GM19023 (cell line): ENCODE results near the gene GSC2.
"Not testable (repeated sequence)": the region's sequence is repeated elsewhere in the genome, so short reads cannot be mapped to it uniquely, and the experiment has no call there.

Source experiments
- ATAC-seq: cut with Tn5 transposase; IDR thresholded peaks from one replicate; pipeline ENCODE4 v1.9.1; 2021; ENCODE audit warnings: mild to moderate bottlenecking, moderate library complexity; ENCODE audit not compliant: unreplicated experiment

GSC2 gene

DNA sequence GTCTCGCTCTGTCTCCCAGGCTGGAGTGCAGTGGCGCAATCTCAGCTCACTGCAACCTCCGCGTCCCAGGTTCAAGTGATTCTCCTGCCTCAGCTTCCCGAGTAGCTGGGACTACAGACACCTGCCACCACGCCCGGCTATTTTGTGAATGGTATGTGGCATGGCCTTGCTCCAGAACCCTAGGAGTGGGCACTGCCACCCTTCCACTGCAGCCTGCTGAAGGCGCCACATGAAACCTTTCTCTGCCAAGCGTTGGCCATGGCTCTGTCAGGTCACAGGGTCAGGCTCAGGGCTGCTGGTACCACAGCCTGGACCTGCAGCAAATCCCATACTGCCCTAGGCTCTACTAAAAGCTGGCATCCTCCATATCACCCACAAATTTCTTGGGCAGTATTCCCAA is 6.0 kb upstream of the GSC2 start:
- not testable (repeated sequence) for ATAC-seq

DNA sequence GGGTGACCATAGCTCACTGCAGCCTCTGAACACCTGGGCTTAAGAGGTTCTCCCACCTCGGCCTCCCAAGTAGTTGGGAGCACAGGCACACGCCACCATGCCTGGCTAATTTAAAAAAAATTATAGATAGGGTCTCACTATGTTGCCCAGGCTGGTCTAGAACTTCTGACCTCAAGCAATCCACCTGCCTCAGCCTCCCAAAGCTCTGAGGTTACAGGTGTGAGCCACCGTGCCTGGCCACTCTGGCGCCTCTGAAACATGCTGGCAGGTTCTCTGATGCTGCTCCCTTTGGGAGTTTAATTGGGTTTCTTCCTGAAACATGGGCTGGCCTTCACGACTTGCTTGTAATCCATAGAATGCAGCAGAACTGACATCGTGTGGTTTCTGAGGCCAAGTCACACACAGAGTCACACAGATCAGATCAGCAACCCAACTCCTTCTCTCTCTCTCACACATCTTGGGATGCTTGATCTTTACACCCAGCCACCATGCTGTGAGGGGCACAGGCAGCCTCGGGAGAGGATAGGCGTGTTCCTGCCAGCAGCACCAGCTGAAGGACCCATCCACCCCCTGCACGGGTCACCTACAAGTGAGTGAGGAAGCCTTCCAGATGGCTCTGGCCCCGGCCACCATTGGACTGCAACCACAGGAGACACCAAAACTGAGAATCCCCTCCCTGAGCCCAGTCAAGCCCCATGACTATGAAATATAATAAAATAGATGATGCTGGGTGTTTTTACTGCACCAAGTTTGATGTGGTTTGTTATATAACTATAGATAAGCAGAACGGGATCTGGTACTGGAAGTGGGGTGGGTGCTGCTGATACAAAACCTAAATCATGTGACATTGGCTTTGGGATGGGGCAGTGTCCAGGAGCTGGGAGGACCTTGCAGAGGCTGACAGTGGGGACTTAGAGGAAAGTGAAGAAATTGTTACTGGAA is 3.1 kb upstream of the GSC2 start:
- no peak for ATAC-seq

DNA sequence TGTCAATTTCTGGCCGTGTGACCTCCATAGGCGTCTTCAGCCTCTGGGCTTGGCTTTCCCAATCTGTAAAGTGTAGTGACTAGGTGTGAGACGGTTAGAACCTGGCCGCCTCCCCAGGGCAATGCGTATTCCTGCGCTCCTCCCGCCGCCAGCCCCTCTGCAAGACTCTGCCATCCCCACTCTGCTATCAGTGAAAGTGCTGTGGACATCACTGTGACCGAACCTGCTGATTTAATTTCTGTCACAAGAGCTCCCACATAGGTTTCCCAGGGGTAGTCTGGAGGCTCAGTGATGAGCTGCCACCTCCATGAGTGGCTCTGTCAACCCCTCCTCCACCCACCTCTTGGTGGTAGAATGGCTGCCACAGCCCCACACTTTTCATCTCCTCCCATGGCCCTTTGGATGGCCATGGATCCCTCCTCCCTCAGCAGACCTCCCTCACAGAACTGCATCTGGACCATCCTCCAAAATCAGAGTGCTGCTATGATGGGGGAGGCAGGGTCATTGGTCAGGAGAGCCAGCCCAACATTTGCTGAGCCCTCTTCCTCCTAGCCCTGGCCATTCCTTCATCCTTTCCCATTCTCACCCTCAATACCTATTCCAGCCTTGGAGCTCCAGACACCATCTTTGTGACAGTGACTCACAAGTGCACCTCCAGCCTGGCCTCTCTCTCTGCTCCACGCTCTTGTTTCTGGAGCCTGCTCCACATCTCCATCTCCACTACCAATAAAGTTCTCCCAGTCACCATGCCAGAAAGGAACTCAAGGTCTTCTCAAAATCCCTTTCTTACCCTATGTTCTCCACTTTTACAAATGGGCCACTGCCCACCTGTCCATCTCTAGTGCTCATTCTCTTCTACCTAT is 1.5 kb upstream of the GSC2 start:
- ATAC-seq: no peak

DNA sequence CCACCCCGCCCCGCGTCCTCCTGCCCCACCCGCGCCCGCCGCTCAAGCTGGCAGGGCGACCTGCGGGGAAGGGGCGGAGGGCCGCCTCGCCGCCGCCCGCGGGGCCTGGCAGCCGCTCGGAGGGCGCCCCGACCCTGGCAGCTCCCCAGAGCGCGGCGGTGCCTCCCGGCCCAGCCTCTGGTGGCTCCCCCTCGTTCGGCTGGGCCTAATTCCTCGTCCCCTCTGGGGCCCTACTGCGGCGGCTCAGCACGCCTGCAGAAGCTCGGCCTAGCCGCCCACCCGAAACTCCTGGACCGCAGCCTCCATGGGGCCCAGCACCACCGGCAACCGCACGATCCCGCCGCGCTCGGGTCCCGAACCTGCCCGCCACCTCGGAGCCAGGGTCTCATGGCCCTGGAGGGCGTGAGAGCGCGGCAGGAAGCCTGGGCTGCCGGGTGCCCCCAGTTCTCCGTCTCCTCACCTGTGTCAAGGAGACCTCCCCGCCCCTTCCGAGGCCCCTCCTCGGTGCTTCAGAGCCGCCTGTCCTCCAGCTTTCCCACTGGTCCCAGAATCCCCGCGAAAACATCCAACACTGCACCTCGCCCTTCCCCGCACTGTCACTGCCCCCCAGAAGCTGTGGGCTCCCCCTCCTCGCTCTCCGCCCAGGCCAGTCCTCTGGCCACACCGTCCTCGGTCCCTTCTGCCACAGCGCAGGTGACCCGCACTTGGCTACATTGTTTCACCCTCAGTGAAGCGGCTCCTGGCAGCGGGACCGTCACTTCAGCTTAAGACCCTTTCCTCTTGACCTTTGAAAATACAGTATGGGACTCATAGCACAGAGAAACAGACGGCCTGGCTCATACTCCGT is 613 bp upstream of the GSC2 start:
- no peak for ATAC-seq

DNA sequence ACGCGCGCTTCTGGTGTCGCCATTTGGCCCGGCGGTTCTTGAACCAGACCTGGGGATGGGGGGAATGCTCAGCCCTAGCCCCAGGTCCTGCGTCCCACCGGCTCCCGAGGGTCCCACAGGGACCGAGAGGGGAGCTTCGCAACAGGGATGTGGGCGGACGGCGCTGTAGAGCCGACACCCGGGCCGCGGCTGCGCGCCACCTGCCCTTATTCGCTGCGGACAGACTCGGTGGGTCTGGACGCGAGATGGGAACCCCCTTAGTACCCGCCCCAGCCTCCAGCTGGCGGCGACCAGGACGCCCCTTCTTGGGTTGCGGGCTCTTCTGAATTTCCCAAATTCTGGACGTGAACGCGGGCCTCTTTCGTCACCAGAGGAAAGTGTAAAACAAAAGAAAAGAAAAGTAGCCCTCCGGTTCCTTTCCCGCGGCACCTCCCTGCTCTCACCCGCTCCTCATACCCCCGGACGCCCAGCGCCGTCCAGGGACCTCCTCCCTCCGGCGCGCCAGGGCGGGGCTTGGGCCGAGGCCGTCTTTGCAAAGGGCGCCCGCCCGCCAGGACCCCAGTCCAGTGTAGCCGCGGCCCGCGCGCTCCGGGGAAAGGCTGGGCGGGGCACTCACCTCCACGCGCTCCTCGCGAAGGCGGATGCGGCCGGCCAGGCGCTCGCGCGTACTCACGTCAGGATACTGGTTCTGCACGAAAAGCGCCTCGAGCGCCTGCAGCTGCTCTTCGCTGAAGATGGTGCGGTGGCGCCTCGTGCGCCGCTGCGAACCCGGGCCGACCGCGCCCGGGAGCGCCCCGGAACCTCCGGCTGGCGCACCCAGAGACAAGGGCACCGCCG is 827 bp downstream of the GSC2 start:
- no peak for ATAC-seq

DNA sequence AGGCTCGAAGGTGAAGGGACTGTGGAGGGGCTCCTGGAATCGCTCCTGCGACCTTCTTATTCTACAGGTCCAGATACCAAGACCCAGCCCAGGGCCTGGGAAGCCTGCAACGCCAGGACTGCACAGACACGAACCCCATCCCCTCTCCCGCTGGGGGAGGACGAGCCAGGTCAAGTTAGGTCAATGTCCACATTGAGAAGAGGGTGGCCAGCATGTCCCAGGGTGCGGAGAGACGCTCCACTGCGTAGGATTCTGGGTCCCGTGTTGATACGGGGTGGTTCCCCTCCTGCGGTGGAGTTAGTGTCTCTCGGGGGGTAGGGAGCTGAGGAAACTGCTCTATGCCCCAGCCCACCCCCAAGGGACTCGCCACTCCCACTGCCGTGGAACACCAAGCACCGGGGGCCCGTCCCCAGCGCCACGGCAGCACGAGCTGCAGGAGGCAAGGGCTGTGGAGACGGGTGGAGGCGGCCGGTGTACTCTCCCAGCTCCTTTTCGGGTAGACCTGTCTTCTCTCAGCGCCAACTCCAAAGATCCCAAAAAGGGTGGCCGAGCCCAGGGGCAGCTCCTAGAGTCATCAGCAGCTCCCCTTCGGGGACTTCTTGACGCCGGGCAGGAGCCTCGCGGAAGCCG is 1.6 kb downstream of the GSC2 start:
- no peak for ATAC-seq

DNA sequence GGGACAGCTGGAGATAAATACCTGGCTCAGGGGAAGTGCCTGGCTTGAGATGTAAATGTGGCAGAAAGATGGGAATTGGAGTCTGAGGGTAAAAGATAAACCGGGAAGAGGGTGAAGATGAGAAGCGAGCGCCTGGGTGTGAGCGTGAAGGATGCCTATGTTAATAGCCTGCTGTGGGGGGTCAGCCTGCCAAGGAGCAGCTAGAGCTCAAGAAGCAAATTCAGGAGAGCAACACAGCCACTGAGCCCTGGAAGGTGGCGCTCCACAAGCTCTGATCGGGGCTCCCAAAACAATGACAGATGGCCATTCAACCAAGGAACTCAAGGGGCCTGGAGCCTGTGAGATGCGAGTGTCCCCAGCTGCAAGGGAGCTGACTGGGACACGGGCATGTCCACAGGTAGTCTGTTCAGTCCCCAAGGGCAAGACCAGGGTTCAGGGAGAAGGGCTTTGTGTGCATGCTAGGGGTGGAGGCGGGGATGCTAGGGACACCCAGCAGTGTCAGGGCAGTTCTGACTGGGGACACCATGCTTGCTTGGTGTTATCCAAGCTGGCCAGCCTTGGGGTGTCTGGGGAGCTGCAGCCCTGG is 2.8 kb downstream of the GSC2 start:
- no peak for ATAC-seq

DNA sequence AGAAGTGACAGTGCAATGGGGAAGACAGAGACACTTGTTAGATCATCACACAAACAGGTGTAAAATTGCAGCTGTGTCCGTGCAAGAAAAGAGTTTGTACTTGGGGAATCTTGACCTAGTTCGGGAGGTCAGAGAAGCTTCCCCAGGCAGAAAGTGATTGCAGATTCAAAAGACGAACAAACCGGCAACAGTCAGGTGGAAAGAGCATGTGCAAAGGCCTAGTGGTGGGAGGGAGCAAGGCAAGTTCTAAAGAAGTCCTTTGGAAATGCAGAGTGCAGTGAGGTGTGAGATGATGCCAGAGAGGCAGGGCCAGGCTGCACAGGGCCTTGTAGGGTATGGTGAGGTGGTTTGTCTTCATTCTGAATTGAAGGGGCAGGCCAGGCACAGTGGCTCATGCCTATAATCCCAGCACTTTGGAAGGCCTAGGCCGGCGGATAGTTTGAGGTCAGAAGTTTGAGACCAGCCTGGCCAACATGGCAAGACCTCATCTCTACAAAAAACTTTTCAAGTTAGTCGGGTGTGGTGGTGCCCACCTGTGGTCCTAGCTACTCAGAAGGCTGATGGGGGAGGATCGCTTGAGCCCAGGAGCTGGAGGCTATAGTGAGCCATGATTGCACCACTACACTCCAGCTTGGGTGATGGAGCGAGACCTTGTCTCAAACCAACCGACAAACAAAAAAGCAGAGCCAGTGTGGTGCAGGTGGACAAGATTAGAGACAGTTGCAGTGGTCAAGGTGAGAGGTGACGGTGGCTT is 3.7 kb downstream of the GSC2 start:
- no peak for ATAC-seq

DNA sequence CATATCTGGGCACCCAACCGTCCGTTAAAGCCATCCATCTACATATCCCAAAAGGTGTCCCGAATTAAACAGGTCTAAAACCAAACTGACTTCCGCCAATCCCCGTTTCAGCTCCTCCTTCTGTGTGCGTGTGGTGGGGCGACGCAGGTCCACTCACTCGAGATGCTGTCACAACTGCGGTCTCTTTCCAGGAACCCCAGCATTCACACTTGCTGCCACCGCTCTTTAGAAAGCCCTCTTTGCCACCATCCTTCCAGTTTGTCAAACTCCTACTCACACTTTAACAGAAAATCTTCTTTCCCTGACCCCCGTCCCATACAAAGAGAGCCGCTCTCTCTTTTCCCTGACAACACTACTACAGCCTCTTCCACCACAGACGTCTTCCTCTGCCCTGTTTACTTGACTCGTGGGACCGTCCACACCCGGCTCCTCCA is 6.1 kb downstream of the GSC2 start:
- no peak for ATAC-seq

DNA sequence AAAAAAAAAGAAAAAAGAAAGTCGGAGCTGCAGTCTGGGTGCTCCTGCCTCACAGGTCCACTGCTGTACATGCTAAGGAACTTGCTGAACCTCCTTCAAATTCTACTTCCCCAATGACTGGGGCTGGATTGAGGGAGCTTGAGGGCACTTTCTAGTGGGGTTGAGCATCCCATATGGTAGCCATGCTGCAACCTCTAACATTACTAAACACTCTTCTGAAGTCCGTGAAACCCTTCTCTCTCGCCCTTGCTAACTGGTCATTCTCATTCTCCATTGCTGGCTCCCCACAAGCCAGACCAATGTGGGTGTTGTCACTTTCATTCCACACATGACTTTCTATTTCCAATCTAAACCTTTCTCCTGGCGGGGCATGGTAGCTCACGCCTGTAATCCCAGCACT is 6.9 kb downstream of the GSC2 start:
- no peak for ATAC-seq

DNA sequence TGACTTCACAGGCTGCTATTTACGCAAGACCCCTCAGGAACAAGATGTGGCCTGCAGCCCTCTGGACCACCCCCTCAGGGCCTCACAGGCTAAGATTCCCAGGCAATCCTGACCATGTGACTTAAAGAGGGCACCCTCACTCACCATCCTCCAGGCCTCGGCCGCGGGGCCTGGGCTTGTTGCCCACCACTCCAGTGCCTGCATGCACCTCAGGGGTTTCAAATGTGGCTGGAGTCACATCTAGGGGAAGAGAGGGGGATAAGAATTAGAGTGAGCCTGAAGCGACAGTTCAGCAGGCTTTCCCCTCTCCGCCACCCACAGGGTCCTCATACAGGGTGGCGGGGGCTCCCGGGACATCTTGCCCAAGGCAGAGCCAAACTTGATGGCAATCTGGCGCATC is 7.7 kb downstream of the GSC2 start:
- no peak for ATAC-seq

DNA sequence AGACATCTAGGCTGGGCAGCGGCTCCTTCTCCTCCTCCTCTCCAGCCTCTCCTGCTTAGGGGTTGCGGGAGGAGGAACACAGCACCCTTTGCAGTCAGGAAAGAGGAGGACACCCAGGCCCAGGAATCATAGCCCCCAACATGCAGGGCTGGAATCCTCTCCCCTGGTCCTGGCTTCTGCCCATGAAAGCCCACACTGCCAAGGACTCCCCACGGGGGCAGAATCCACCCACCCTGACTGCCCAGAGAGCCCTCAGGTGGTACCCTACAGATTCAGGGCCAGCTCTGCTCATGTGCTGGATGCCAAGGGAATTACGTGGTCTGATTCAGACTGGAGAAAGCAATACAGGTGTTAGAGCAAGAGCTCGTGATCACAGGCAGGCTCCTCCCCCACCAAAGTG is 10.1 kb downstream of the GSC2 start:
- no peak for ATAC-seq

DNA sequence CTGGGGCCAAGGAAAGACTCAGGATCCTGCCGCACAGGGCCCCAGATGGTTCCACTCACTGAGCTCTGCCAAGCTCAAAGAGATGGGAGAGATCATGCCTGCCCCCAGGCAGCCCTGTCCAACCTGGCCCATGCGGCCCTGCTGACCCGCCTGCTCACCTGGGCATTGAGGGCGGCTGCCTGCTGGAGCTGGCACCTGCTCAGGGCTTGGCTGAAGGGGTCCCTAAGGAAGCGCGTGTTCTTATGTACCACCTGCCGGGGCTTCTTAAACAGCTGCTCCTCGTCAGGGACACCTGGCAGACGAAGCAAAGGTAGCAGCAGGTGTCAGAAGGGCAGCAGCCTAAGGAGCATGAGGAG is 11.1 kb downstream of the GSC2 start:
- no peak for ATAC-seq

DNA sequence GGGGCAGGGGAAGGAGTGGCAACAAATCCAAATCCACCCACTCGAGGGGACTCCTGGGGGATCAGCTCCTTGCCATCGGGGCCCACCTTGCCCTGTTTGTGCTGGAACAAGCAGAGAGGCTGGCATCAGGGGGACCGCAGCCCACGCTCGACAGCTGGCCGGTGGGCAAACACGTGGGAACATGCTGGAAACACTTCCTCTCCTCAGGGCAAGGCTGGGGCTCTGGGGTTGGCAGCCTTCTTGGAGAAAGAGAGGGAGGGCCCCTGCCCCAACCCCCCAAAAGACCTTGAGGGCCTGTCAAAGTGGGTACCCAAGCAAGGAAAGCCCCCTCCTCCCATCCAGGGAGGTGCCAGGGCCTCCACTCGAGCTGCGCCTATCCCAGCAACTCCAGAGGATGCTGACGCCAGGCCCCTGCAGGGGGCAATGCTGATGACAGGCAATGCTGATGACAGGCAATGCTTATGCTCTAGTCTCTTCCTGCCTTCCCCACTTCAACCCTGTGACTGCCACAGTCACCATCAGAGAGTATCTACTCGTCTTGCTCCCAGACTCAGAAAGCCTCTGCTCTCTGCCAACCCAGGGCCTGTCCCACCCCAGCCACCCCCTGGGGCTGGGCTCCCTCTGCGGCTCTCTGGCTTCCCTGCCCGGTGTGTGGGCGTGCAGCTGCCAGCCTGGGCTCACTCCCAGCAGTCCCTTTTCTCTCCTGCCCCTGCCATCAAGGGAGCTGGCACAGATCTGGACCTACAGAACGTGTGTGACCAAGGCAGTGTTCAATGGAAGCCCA is 11.7 kb downstream of the GSC2 start:
- ATAC-seq: no peak

DNA sequence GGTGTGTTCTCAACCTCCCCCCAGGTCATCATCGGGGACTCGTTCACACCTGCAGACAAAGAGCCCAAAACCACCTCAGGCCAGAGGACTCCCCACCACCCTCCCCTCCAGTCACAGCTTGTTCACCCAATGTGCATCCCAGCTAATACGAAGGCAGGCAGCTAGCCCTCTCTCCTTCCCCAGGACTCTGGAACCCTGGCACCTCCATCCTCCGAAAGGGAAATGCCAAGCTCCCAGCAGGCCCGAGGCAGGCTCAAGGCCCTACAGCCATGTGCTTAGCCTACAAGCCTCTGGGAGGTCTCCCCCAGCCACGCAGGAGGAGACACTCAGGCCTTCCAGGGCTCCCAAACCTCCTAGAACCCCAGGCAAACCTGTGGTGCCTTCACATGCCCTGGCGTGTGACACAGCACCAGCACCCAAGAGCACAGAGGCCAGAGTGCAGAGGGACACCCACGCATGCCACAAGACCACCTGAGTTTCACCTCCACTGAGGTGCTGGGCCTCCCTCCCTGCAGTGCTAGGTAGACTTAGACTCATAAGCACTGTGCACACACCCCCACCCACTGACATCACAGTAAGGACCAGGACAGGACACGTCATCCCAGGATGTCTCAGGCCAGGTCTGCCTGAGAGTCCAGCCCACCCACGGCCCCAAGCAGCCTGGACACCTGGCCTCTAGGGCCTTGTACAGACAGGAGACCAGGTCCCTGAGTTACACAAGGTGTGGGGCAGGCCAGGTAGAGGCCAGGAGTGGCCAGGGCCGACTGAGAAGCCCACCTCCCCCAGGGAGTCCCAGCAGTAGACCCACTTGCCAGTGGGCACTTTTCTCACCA is 12.5 kb downstream of the GSC2 start:
- ATAC-seq: no peak

DNA sequence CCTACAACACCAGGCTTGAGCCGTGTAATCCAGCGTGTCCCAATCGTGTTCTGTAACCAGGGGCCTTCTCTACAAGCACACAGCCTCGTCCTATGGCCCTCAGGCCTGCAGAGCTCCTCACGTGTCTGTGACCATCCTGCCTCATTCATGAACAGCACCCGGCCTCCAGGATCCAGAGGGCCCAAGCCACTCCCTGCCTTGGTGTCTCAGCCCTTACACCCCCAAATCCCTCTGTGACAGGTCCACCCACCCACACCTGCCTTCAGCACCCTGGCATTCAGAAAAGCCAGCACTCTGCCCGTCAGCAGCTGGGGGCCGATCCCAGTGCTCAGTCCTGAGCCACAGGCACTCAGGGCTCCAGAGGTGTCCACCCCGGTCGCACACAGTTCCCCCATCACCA is 13.2 kb downstream of the GSC2 start:
- no peak for ATAC-seq

DNA sequence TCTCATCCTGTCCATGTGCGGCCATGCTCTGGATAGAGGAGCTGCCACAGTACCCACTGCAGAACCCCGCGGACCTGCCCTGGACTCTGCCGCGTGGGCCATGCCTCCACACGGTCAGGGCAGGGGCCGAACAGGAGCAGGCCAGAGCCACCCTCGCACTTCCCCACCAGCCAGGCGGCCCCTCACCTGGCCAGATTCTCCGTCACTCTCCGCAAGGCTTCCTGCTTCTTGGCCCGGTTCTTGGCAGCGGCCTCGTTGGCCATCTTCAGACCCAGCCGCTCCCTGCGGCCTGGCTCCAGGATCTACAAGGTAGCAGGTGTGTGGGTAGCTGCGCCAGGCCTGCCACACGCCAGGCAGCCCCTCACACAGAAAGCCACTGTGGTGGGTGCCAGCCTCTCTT is 15.2 kb downstream of the GSC2 start:
- ATAC-seq: no peak
